GM21390 (cell line): ENCODE results near the gene DEPDC5.

Source experiments
- ATAC-seq: cut with Tn5 transposase; IDR thresholded peaks from one replicate; pipeline ENCODE4 v1.9.1; 2021; ENCODE audit not compliant: unreplicated experiment

Gene DEPDC5

DNA sequence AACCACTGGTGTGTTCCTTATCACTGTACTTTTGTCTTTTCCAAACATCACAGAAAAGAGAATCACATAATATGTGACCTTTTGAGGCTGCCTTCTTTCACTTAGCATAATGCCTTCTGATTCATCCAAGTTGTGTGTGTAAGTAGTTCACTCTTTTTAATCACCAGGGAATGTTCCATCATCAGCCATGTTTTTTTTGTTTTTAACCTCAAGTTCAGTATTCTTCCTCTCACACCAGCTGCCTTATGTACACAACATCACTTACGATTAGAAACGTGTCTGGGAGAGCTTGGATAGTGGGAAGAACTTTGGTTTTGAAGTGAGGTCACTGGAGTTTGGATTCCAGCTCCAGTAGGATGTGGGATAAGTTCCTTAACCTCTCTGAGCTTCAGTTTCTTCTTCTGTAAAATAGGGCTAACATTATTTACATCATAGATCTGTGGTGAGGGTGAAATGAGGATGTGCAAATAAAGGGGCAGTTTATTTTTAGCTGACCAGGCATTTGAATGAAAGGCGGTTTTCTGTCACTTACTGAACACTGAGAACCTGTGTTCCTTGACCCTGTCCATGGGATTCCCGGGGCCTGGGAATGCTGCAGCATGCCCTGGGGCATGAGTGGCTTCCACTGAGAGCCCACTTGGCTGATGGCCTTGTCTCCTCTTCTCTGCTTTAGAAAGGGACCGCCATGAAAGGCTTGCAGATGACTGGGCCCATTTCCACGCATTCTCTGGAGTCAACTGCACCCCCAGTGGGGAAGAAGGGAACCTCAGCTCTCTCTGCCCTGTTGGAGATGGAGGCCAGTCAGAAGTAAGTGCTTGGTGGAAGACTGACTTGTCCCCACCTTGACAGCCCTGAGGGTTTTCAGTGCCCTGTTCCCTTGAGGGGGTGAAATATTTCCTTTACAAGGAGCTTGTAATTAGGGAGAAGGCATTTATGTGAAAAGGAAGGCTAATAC, 92.6 kb downstream of the DEPDC5 start:
- no peak for ATAC-seq

DNA sequence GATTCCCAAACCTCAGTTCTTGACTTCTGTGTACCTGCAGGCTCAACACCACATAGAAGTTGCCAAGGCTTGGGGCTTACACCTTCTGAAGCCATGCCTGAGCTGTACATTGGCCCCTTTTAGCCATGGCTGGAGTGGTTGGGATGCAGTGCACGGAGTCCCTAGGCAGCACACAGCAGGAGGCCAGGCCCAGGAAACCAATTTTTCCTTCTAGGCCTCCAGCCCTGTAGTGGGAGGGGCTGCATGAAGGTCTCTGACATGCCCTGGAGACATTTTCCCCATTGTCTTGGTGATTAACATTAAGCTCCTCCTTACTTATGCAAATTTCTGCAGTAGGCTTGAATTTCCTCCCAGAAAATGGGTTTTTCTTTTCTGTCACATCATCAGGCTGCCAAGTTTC, 94.6 kb downstream of the DEPDC5 start:
- ATAC-seq: no peak

DNA sequence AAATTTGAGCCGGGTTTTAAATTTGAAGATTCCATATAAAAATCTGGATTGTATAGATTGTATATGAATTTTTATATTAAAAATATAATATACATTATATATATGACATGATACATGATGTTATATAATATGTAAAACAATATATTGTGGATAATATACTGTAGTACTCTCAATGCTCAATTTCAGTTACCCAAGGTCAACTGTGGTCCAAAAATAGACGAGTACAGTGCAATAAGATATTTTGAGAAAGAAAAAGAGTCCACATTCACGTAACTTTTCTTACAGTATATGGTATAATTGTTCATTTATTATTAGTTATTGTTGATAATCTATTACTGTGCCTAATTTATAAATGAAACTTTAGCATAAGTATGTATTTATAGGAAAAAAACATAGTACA, 96.3 kb downstream of the DEPDC5 start:
- ATAC-seq: no peak

DNA sequence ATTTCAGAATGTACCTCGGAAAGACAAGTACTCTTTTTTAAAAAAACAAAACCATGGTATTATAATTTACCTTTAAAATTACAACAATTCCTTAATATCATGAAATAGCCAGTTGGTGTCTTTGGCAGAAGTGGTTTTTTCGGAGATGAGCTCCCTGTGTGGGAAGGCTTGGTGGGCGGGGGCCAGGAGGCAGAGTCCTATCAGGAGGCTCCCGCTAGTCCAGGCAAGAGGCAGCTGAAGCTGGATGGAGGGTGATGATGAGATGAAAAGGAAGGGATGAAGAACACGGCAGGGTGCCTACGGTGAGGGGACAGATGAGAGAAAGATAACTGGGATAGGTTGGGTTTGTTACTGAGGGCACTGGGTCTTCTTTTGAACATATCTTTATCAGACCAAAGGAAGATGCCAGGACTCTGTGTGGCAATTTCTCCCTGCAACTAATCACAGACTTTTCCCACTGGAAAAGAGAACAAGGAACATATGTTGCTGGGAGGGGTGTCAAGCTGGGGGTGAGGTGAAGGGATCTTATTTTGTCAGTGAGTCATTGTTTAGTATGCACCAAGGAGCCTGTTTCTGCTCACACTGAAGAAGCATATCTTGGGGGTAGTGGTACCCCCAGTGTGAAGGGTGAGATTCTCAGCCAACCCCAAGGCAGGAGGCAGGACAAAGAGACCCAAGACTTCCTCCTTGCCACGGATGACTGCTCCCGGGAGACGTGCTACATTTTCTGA, 99.0 kb downstream of the DEPDC5 start:
- no peak for ATAC-seq

DNA sequence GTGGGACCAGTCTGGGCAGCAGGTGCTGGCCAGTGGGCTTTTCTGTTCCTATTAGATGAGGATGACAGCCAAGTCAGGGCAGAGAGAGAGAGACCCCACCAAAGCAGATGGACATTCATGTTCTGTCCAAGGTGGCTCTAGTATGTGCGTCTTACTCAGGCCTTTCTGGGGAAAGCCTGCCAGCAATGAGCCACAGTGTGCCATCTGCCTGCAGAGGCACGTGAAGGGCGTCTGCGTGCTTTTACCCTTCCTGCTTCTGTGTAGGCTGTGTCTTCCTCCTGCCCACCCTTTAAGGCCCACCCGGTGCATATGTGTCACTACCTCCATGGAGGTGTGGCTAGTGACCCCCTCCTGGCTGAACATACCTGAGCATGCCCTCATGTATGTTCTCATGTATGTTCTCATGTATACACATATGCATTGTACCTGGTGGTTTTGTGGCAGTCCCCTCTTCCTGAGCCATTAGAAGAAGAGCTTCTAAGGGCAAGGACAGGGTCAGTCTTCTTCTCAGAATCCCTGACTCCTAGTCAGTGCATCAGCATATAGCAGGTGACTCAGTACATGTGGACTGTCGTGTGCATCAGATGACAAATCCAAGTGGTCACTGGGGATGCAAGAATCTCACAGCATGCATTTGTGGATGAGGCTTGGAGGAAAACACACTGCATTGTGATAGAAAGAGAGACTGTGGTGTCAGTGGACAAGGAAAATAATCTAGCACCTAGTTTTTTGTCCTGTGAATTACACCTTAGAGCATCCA, 100.1 kb downstream of the DEPDC5 start:
- no peak for ATAC-seq

DNA sequence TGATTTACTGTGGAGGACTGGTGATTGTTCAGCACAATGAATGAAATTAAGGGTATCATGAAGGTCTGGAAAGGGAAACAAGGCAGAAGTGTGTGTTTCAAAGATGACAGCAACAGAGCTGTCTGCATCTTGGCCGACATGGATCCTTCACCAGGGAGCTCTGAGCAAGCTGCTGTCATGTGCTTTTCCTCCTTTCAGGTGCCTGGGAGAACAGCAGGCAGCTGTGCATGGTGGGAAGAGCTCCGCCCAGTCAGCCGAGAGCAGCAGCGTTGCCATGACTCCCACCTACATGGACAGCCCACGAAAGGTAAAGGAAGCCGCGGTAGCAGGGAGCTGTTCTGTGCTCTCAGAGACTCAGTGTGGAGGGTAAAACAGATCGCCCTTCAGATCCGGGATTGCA, 103.4 kb downstream of the DEPDC5 start:
- no peak for ATAC-seq

DNA sequence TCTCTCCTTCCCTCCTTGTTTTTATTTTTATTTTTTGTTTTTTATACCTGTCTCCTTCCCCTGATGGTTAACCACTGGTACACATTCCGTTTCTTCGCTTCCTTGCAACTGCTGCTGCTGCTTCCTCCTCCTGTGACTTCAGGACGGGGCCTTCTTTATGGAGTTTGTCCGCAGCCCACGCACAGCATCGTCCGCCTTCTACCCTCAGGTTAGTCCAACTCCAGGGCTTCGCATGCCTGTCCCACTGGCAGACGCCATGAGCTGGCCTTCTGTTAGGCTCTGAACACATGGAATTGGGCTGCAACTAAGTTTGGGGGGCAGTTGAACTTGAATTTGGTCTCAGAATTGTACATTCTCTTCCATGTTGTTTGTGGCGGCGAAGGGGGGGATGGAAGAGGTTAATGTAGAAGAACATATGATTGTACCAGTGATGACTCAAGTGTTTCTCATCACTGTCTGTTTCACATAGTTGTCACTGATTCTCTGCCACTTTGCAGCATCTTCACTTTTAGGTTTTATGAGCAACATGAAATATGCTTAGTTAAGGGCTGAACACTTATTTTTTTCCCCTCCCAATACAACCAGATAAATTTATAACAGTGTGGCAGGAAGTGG, 107.5 kb downstream of the DEPDC5 start:
- no peak for ATAC-seq

DNA sequence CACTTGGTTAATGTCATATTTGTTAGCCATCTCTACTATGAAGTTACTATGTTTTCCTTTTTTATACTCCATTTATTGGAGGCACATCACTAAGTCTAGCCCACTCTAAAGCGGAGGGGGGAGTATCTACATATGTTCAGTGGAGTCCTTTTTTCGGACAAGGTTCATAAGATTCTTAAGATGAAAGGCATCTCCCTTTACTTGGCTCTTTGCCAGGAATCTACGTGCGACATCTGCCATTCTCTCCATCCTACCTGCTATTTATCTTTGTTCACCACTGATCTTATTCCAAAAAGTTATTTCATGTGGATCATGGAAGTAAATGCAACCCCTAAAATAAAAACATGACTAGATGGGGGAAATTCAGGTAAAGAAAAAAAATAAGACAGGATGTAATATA, 113.1 kb downstream of the DEPDC5 start:
- no peak for ATAC-seq

DNA sequence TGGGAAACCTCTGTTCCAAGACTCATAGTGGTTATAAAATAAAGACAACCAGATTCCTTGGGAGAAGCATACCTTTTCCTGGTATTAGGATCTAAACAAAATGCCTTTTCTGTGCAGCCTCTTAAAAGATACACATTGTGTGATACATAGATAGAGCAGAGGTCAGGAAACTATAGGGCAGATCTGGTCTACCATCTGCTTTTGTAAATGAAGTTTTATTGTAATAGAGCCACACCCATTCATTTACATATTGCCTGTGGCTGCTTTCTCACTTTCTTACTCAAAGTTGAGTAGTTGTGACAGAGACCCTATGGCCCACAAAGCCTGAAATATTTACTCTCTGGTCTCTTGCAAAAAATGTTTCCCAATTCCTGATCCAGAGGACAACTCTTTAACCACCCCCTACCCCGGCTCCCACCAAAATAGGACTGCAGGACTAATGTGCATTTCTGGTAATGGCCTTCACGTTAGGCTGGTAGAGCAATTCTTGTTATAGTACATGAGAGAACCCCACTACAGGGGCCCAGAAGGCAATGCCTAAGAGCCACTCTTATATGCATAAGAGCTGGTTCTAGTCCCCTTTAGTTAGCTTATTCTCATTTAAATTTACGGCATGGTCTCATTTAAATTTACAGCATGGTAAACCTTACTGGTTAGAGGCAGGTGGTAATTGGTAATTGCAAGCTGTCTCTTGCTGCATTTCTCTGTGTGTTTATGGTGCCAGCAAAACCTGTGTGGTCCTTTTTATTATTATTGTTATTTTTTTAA, 113.8 kb downstream of the DEPDC5 start:
- no peak for ATAC-seq

DNA sequence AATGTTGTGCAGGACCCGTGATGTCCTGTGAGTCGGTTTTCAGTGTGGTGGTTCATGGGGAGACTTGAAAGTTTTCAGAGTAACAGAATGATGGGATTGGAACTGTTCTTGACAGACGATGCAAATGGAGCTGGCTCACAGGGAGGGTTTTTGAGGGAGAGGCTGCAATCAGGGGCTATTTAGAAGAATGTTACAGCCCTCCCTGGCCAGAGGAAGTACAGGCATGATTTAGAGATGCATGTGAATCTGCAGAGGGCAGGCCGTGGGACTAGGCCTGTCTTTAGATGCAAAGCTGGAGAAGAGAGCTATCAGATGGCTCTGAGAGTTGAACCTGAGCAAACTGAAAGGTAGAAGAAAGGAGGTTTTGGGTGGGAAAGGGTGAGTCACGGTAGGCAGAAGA, 115.9 kb downstream of the DEPDC5 start:
- no peak for ATAC-seq

DNA sequence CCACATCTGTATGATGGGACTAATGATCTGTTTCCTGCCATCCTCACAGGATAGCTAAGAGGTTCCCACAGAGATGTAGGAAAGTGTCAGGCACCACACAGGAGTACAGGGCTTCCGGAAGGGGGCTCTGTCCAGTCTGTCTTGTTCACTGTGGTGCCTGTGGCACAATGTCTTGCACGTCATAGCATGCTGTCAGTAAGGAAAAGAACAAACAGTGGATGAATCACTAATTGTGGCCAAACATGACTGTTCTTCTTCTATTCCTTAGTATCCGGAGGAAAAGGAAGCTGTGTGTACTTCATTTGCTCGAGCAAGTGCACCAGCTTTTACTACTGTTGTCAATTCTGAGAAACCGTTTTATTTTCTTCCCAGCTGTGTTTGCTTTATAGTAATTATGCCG, 117.1 kb downstream of the DEPDC5 start:
- ATAC-seq: no peak

DNA sequence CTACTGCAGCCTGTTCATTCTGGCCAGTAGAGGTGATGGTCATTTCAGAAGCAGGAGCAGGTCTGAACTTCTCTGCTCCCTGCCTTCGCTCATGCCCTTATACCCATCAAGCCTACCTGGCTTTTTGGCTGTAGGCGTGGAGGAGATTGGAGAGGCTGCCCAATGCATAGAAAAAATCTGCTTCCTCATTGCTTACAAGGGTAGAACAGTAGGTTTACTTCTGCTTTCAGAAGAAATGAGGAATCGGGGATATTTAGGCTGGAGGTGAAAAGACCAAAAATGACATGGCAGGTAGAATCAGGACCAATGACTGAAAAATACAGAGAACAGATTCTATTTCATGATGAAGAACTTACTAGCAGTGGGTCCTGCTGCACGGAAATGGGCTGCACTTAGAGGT, 117.7 kb downstream of the DEPDC5 start:
- no peak for ATAC-seq

DNA sequence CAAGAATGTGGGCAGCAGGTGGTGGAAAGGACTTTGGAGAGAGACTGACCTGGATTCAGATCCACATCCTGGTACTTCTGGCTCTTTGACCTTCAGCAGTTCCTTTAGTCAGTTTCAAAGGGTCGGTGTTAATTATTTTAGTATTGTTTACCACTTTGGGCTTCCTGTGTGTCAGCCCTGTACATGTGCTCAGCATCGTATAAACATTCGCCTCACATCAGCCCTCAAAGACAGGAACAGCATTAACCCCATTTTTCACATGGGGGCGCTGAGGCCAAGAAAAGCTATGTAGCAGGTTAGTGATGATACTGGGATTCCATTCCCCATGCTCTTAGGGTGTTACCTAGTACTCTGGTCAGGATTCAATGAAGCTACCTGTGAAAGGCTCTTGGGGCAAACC, 118.4 kb downstream of the DEPDC5 start:
- ATAC-seq: no peak

DNA sequence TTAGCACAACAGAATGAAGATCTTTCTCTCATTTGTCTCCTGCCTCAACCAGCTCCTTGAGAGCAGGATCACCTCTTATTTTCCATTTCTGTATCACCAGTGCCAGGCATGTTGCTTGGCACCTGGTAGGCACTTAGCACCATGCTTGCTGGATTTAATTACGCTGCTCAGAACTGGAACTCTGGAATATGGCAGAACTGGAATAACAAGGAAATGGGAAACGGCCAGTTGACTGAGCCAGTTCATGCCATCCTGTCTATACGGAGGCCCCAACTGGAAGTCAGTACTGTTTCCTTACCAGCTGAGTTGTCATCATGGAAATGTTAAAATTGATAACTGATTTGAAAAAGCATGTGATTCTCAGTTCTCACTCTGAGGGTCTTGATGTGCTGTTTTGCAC, 121.0 kb downstream of the DEPDC5 start:
- no peak for ATAC-seq

DNA sequence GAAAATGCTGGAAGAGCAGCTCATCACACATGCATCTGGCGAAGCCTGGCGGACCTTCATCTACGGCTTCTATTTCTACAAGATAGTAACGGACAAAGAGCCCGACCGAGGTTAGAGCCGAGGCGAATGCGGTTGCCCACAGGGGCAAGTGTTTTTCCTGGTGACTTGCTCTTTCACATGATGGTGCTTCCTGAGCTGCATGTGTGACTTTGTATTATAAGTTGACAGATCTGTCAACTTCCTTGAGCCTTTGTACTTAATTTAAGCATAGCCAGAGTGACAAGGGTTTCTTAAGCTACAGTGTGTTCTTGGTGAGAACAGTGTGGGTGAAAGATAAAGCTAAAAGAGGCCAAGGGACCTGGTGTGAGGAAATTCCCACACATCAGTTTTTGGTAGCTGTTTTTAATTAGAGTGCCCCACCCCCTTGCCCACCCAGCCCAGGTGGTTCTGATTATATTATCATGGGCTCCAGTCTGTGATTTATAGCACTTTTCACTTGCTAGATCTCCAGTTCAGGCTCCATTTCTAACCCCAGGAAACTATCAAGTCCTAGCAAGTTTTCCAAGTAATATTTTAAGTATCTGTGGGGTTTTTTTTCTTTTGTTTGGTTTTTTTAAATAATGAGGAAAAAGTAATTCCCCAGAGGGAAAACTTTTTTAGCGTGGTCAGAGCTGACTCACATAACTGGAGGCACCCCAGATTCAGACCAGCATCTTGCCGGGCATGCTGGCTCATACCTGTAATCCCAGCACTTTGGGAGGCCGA, 122.5 kb downstream of the DEPDC5 start:
- ATAC-seq: no peak

DNA sequence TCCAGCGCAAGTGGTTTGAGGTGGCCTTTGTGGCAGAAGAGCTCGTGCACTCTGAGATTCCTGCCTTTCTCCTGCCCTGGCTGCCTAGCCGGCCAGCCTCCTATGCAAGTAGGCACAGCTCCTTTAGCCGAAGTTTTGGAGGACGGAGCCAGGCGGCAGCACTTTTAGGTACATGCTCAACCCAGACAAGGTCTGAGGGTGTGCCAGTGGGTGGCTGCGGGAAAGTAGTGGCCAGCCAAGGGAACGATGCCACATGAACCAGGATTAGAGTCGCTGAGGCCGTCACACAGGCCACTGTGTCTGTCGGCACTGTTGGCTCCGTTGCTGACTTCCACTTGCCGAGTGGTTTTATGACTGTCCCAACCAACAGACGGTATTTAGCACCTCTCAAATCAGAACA, 125.8 kb downstream of the DEPDC5 start:
- ATAC-seq: no peak

DNA sequence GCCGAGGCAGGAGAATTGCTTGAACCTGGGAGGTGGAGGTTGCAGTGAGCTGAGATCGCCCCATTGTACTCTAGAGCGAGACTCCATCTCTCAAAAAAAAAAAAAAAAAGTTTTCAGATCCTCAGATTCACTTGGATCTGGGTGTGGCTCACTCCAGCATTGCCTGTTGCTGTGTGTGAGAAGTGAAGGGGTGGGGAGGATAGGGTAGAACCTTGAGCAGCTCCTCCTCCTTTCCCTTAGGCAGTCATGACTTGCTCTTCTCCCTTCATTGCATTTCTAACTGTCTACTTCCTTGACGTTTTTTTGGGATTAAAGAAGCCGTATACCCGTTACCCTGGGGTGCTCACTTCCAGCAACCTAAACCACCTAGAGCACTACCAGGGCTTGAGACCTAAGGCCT, 127.4 kb downstream of the DEPDC5 start:
- no peak for ATAC-seq

DNA sequence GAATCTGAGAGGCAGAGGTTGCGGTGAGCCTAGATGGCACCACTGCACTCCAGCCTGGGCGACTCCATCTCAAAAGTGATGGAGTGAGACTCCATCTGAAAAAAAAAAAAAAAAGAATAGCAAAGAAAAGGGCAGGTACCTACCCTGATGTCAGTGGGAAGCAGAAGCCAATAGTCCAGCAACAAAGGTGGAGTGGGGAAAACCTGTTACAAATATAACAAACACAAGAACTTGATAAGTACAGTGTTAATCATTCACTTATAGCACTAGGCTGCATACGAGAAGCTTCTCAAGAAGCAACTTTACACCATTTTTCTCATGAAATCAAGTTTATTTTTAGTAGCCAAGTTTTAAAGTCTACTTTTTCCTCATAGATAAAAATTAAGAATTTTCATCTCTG, 128.0 kb downstream of the DEPDC5 start:
- ATAC-seq: no peak

DNA sequence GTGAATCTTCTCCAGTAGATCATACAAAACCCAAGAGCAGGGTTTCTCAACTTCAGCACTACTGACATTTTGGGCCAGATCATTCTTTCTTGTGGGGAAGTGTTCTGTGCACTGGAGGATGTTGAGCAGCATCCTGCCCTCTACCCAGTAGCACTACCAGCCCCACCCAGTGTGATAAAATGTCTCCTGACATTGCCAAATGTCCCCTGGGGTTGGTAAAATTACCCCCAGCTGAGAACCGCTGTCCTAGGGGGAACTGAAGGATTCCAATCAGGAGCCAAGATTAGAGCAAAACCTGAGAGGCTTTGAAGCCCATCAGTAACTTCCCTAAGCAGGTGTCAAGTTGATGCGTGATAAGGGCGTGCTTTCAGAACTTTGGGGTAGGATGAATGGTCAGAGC, 129.2 kb downstream of the DEPDC5 start:
- no peak for ATAC-seq

DNA sequence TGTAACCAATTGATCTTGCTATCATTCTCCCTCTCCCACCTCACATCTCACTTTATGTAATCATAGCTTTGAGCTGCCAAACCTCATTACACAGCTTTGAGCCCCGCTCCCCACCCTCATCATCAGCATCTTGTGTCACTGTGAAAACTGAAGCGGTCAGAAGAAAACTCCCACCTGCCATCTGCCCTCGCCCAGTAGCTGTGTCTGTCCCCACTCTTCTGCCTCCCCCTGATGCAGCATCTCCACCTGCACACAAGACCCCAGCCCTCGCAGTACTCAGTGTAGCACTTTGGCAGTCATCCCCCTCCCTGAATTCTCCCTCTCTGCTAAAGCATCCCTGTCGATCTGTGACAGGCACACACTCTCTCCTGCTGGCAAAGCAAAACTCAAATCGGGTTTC, 130.2 kb downstream of the DEPDC5 start:
- no peak for ATAC-seq
